HepG2 (cell line): Measurements from ENCODE around the gene ZNF747. TPM values are rescaled to one million over a fixed set of nuclear protein-coding genes. Genes with fewer than 3 reads are reported as not detected.
A peak's percentile ranks its signal among the peaks of the same experiment; 100 is the strongest.

Experiments used
- CBX1 ChIP-seq: IDR thresholded peaks from one replicate; pipeline ENCODE4 v1.6.1; 2016; ENCODE audit warnings: antibody characterized with exemption, low read depth
- DBP ChIP-seq: sonication (generic); formaldehyde crosslinking; IDR thresholded peaks from 2 replicates; pipeline ENCODE4 v1.4.0; 2020; ENCODE audit warnings: missing genetic modification reagents; ENCODE audit errors: not compliant biosample characterization
- HOXA7 ChIP-seq: sonication (generic); formaldehyde crosslinking; IDR thresholded peaks from 2 replicates; pipeline ENCODE4 v1.8.1; 2022; ENCODE audit warnings: mild to moderate bottlenecking, missing genetic modification reagents, moderate library complexity
- KIAA2018 ChIP-seq: sonication (generic); formaldehyde crosslinking; IDR thresholded peaks from 2 replicates; pipeline ENCODE4 v1.5.0; 2020; ENCODE audit warnings: mild to moderate bottlenecking, missing genetic modification reagents, borderline replicate concordance
- LBX2 ChIP-seq: sonication (generic); formaldehyde crosslinking; IDR thresholded peaks from 2 replicates; pipeline ENCODE4 v1.5.0; 2020; ENCODE audit warnings: missing genetic modification reagents, mild to moderate bottlenecking, borderline replicate concordance
- MNT ChIP-seq: fragments of 450-650 bp; IDR thresholded peaks from 2 replicates; pipeline ENCODE4 v1.6.1; 2016
- PHF5A ChIP-seq: IDR thresholded peaks from one replicate; pipeline ENCODE4 v1.6.1; 2018; ENCODE audit warnings: low read depth, missing genetic modification reagents; ENCODE audit not compliant: unreplicated experiment
- RBM22 ChIP-seq: fragments of 200-400 bp; formaldehyde crosslinking; optimal IDR thresholded peaks from 2 replicates; pipeline ENCODE3; 2017; ENCODE audit warnings: mild to moderate bottlenecking, low read length, moderate library complexity
- SKI ChIP-seq: fragments of 450-650 bp; IDR thresholded peaks from one replicate; pipeline ENCODE4 v1.6.1; 2018; ENCODE audit warnings: mild to moderate bottlenecking; ENCODE audit not compliant: partially characterized antibody
- TFDP1 ChIP-seq: IDR thresholded peaks from 2 replicates; pipeline ENCODE4 v1.6.1; 2016; ENCODE audit warnings: missing compliant biosample characterization, missing genetic modification reagents, borderline replicate concordance
- XBP1 ChIP-seq: sonication (generic); formaldehyde crosslinking; IDR thresholded peaks from 2 replicates; pipeline ENCODE4 v1.5.0; 2020; ENCODE audit warnings: missing genetic modification reagents
- ZBTB26 ChIP-seq: IDR thresholded peaks from 2 replicates; pipeline ENCODE4 v1.6.1; 2016; ENCODE audit warnings: missing compliant biosample characterization, missing genetic modification reagents, borderline replicate concordance
- ZNF333 ChIP-seq: sonication (generic); formaldehyde crosslinking; IDR thresholded peaks from 2 replicates; pipeline ENCODE4 v1.4.0; 2020; ENCODE audit warnings: mild to moderate bottlenecking, missing genetic modification reagents, borderline replicate concordance
- ZSCAN31 ChIP-seq: sonication (generic); formaldehyde crosslinking; IDR thresholded peaks from 2 replicates; pipeline ENCODE4 v1.5.0; 2020; ENCODE audit warnings: low read depth, mild to moderate bottlenecking, missing genetic modification reagents
- polyA plus RNA-seq, 8 experiments: library from polyadenylated mRNA; depleted of rRNA in 3 of 8; stranded (reverse) in 7 of 8; unstranded in 1 of 8; fragments of >200 nt; fragmentation: Illumina TruSeq in 4 of 8; extraction: Trizol in 4 of 8; gene quantifications; 2 replicates each; pipeline versions ENCODE4 v1.2.1 to v1.2.3, GENCODE V29; 2011 to 2016; ENCODE audit warnings: low read depth in 4 of 8, missing spikeins in 1 of 8, mixed read lengths in 1 of 8; ENCODE audit not compliant: insufficient read depth in 1 of 8
- total RNA-seq, 5 experiments: library from RNA; depleted of rRNA; stranded (reverse); fragments of >200 nt; fragmentation: Illumina TruSeq; extraction: Trizol; gene quantifications; 2 replicates each; pipeline ENCODE4 v1.2.3, GENCODE V29; 2016; ENCODE audit warnings: low read depth in 1 of 5

ZNF747 gene
- total and polyA plus RNA-seq, 2 of the 13 experiments (the other 11 are each of a cell fraction or from before 2014, with no cell fraction given): 7.2 to 10.2 TPM

GRCh38 chr16:30526823-30527634 lies 7.6 kb downstream of the ZNF747 start (continued):
- TF ChIP-seq DBP (CRISPR knock-in tag): no peak
- 0 out of 2 replicates have a peak, but pooled peaks have one; percentile 83 for TF ChIP-seq ZNF333
- TF ChIP-seq HOXA7: no peak
- TF ChIP-seq LBX2: no peak
- TF ChIP-seq SKI: peak; percentile 83
- TF ChIP-seq CBX1: no peak
- TF ChIP-seq MNT: peak; percentile 88
- peak; percentile 50; the same call in 1 of the 2 replicates for TF ChIP-seq ZBTB26
- TF ChIP-seq RBM22: no peak
- TF ChIP-seq KIAA2018 (CRISPR knock-in tag): no peak
- no peak for TF ChIP-seq ZSCAN31
- TF ChIP-seq XBP1 (CRISPR knock-in tag): no peak
- TF ChIP-seq PHF5A (CRISPR knock-in tag): no peak
- TF ChIP-seq TFDP1 (CRISPR knock-in tag): peak; percentile 11; the same call in 1 of the 2 replicates
